ENCODE data around the gene UTP15.

GRCh38 chr5:73550016-73550415, 15.5 kb upstream of the UTP15 start:
- TF ChIP-seq CTCF (IDR thresholded peaks at IDR 0.05 in 8 of 11, conservative IDR thresholded peaks at IDR 0.05 in 3 of 11) (no peak), POLR2AphosphoS5 (IDR thresholded peaks at IDR 0.05) (no peak)

Measured in spleen (tissue), 7 donors.